Rectal smooth muscle tissue (tissue), 1 donor: Measurements from ENCODE around the gene PLEKHH3.

Experiments
- H3K27ac ChIP-seq: one replicate; pipeline ENCODE4 v1.7.0; 2013; ENCODE audit warnings: low read depth, low read length, inconsistent platforms
- H3K27me3 ChIP-seq: one replicate; pipeline ENCODE4 v1.7.0; 2013; ENCODE audit warnings: low read length; ENCODE audit not compliant: control insufficient read depth, insufficient read depth
- H3K36me3 ChIP-seq: one replicate; pipeline ENCODE4 v1.7.0; 2013; ENCODE audit warnings: low read length; ENCODE audit not compliant: control insufficient read depth, insufficient read depth
- H3K4me1 ChIP-seq: one replicate; pipeline ENCODE4 v1.7.0; 2013; ENCODE audit warnings: low read length; ENCODE audit not compliant: control insufficient read depth, insufficient read depth
- H3K4me3 ChIP-seq: one replicate; pipeline ENCODE4 v1.7.0; 2013; ENCODE audit warnings: low read length
- H3K9ac ChIP-seq: one replicate; pipeline ENCODE4 v1.7.0; 2013; ENCODE audit warnings: low read length

Gene PLEKHH3

GRCh38 chr17:42659079-42659931 lies 17.5 kb downstream of the PLEKHH3 start, which contains the start of gene TUBG2:
TSS of gene TUBG2 (plus strand) at chr17:42659284. CDS start at chr17:42659504, 220 bp downstream.
- H3K27ac ChIP-seq: peak within 1 kb of the TSS; percentile 58
- peak within 1 kb of the TSS; percentile 52 for H3K9ac ChIP-seq
- H3K4me3 ChIP-seq: peak within 1 kb of the TSS; percentile 63
- peaks cover 5% of the 10 kb centered on the region for H3K4me1 ChIP-seq
- H3K36me3 ChIP-seq: no peaks in the 10 kb centered on the region
- no peaks in the 10 kb centered on the region for H3K27me3 ChIP-seq

GRCh38 chr17:42657824-42658588 lies 18.8 kb downstream of the PLEKHH3 start:
- no peak overlapping the region for H3K27ac ChIP-seq
- H3K27me3 ChIP-seq: no peaks in the 10 kb centered on the region
- H3K36me3 ChIP-seq: no peaks in the 10 kb centered on the region
- no peak overlapping the region for H3K4me3 ChIP-seq
- peaks cover 12% of the 10 kb centered on the region for H3K4me1 ChIP-seq
- H3K9ac ChIP-seq: no peak overlapping the region

DNA sequence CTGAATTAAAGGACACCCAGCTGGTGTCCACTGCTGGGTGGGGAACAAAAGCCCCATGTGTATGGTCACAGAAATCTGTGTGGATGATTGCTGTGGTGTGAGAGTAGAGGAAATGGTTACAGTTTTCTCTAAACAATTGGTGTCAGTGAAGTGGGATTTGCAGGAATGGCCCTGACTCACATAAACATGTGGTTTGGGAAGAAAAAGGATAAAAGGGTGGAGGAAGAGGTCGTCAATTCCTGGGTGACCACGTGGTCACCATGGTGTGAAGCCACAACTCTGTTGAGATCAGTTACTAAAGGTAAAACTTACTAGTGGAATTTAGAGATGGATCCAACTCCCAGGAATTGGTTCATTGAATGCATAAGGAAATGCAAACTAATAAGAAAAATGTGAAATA lies 21.3 kb downstream of the PLEKHH3 start:
- Histone ChIP-seq H3K27me3 (no peaks in the 10 kb centered on the region), H3K9ac (no peak overlapping the region), H3K4me1 (peaks cover 12% of the 10 kb centered on the region), H3K36me3 (no peaks in the 10 kb centered on the region), H3K4me3 (no peak overlapping the region), H3K27ac (no peak overlapping the region)

DNA sequence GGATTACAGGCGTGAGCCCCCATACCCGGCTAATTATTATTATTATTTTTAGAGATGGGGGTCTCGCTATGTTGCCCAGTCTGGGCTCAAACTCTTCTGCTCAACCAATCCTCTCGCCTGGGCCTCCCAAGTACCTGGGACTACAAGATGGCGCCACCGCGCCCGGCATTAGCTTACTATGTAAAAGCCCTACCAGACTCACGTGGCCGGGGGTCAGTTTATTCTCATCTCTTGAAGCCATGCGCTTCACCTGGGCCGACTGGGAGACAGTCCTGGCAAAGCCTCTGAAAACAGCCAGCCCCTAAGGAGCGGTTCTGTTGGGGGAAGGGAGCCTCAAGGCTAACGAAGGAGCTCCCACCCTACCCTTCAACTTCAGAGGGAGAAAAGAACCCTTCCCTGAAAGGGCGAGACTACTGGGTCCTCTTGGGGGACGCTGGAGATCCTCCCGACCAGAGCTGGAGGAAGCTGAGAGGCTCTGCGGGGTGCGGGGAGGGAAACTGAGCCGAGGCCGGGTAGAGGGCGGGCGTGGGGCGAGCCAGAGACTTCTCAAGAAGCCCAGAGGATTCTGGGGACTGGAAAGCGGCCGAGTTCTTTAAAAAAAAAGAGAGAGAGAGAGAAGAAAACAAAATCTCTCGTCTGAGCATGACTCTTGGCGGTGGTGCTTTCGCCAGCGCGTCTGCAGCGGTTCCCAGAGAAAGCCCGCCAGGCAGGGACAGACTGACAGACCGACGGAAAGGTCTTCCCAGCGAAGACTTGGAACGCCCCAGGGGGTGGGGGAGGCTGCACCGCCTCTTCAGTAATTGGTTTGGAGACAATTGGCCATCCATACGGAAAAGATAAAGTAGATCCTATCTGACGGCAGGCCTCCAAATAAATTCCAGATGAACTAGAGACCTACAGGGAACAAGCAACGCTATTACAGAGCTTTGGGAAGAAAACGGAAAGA lies 23.3 kb downstream of the PLEKHH3 start:
- no peaks in the 10 kb centered on the region for H3K27me3 ChIP-seq
- peaks cover 7% of the 10 kb centered on the region for H3K4me1 ChIP-seq
- no peaks in the 10 kb centered on the region for H3K36me3 ChIP-seq
- H3K27ac ChIP-seq: peak overlapping the region; percentile 91
- H3K9ac ChIP-seq: peak overlapping the region; percentile 8
- peak overlapping the region; percentile 56 for H3K4me3 ChIP-seq

GRCh38 chr17:42651392-42651791 lies 25.4 kb downstream of the PLEKHH3 start:
- H3K9ac ChIP-seq: no peak overlapping the region
- H3K36me3 ChIP-seq: no peaks in the 10 kb centered on the region
- H3K4me1 ChIP-seq: peaks cover 7% of the 10 kb centered on the region
- H3K4me3 ChIP-seq: no peak overlapping the region
- no peaks in the 10 kb centered on the region for H3K27me3 ChIP-seq
- no peak overlapping the region for H3K27ac ChIP-seq

DNA sequence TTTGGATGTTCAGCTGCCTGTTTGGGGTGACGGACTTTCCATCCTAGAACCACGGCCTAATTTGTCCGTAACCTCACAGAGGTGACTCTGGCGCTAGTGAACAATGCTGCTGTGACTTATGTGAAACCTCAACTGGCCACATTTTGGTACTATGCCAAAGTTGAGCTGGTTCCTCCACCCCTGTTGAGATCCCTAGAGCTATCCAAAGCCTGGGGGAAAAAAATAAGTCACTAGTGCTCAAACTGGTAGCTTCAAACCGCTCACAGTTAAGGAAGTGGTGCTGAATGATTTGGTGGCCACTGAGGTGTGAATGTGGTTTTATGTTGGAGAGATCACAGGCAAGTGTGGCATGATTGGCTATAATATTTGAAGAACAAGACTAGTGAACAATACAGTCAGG lies 29.0 kb downstream of the PLEKHH3 start:
- Histone ChIP-seq H3K9ac (no peak overlapping the region), H3K27me3 (no peaks in the 10 kb centered on the region), H3K4me3 (no peak overlapping the region), H3K36me3 (no peaks in the 10 kb centered on the region), H3K4me1 (no peaks in the 10 kb centered on the region), H3K27ac (no peak overlapping the region)

- Histone ChIP-seq H3K27ac (no peak overlapping the region), H3K9ac (no peak overlapping the region), H3K4me1 (no peaks in the 10 kb centered on the region), H3K27me3 (no peaks in the 10 kb centered on the region), H3K4me3 (no peak overlapping the region), H3K36me3 (no peaks in the 10 kb centered on the region)
Observed at GRCh38 chr17:42642336-42642735, 34.5 kb downstream of the PLEKHH3 start.

DNA sequence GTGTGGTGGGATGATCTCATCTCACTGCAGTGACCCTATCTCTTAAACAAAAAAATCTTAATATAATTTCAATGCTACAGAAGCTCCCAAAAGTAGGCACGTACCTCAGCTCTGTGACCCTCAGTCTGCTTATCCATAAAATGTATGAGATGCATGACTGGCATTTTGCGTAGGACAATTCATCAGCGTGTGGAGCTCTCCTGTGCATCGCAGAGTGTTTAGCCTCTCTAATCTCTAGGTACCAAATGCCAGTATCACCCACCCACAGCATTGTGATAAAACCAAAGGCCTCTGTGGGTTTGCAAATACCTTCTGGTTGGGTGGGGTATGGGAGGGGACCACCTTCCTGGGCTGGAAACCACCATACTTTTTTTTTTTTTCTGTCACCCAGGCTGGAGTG lies 36.7 kb downstream of the PLEKHH3 start:
- Histone ChIP-seq H3K27me3 (no peaks in the 10 kb centered on the region), H3K4me3 (no peak overlapping the region), H3K27ac (no peak overlapping the region), H3K4me1 (no peaks in the 10 kb centered on the region), H3K9ac (no peak overlapping the region), H3K36me3 (no peaks in the 10 kb centered on the region)

DNA sequence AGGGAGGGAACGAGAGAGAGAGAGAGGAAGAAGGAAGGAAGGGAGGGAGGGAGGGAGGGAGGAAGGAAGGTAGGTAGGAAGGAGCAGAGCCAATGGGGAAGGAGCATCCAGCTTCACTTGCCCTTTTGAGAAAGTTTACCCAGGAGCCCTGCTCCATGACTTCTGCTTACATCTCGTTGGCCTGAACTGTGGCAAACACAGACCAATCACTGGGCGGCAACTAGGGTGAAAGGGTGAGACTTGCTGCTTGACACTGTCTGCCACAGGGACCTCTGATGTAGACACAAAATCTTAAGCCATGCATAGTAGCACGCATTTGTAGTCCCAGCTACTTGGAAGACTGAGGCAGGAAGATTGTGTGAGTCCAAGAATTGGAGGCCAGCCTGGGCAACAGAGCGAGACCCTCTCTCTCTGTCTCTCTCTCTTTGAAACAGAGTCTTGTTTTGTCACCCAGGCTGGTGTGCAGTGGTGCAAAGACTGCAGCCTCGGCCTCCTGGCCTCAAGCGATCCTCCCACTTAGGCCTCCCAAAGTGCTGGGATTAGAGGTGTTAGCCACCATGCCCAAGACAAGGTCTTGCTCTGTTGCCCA lies 37.2 kb downstream of the PLEKHH3 start:
- H3K36me3 ChIP-seq: no peaks in the 10 kb centered on the region
- no peak overlapping the region for H3K9ac ChIP-seq
- no peak overlapping the region for H3K27ac ChIP-seq
- H3K27me3 ChIP-seq: no peaks in the 10 kb centered on the region
- H3K4me1 ChIP-seq: no peaks in the 10 kb centered on the region
- no peak overlapping the region for H3K4me3 ChIP-seq

DNA sequence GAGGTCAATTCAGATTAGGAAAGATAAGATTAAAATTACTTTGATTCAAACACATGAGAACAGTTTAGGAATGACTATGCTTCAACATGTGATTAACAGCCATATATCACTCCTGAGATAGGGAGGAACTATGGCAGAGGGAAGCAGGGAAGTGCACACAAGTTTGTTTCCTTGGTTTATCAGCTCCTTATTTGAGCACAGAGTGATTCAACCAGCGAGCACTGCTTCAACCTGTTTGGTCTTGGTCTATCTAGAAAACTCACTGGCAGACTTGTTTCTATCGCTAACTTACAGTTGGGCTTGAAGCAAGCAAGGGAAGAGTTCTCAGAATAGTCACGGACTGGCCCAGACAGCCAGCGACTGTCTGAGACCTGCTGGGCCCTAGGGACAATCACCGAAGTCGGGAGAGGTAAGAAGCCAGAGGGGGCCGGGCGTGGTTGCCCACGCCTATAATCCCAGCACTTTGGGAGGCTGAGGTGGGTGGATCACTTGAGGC lies 43.8 kb downstream of the PLEKHH3 start:
- Histone ChIP-seq H3K27me3 (no peaks in the 10 kb centered on the region), H3K36me3 (no peaks in the 10 kb centered on the region), H3K27ac (no peak overlapping the region), H3K4me3 (no peak overlapping the region), H3K9ac (no peak overlapping the region), H3K4me1 (no peaks in the 10 kb centered on the region)

GRCh38 chr17:42629411-42630009 lies 47.3 kb downstream of the PLEKHH3 start:
- H3K27ac ChIP-seq: no peak overlapping the region
- H3K36me3 ChIP-seq: no peaks in the 10 kb centered on the region
- no peak overlapping the region for H3K4me3 ChIP-seq
- H3K4me1 ChIP-seq: no peaks in the 10 kb centered on the region
- H3K9ac ChIP-seq: no peak overlapping the region
- no peaks in the 10 kb centered on the region for H3K27me3 ChIP-seq
